ENCODE data around the gene PARVG. TPM values are rescaled to one million over a fixed set of nuclear protein-coding genes. Genes with fewer than 3 reads are reported as not detected.

PARVG gene
- total and polyA plus RNA-seq, 2 of the 8 experiments (the other 6 are each of a cell fraction or from before 2014, with no cell fraction given) = 0.37 to 1.5 TPM

DNA sequence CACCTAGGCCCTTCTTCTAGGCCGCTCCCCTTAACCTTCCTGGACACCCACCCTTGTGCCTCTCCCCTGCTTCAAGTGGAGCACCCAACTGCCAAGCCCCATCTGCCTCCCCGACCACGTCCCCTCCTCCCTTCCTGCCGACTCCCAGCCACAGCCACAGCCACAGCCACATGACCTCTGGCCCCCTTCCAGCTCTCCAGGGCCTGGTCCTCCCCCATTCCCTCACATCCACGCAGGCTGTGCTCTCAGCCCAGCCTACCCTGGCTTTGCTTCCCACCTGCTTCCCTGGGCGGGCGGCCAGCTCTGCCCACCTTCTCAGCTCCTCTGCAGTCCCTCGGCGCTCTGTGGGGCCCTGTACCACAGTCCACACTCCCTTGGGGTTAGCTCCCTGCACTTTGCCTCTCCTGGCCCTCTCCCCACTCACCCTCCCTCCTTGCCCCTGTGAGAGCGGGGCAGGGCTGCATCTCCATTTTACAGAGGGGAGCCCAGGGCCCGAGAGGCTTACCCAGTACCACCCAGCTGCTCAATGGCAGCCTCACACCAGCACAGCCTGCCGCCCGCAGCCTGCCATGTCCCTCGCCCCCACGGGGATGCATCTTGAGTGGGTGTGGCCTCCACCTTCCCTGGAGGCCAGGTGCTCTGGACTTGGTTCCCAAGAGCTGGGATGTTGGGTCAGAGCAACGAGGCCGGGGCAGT is 20.3 kb downstream of the PARVG start:
- POLR2A ChIA-PET (ENCODE audit: partially characterized antibody) = no interaction called here
- H3K27ac ChIP-seq (ENCODE audit: low read depth, low read length) = no peak overlapping the region

More for the DNA sequence above, 20.3 kb downstream of the PARVG start:
- no peaks in the 10 kb centered on the region for H3K9me3 ChIP-seq (ENCODE audit: insufficient read depth in 2 of 2, low read depth in 1 of 2, low read length in 1 of 2)
- no peak overlapping the region for H3K4ac ChIP-seq (replicated peaks; ENCODE audit: insufficient read length, low read depth, low read length)
- H4K5ac ChIP-seq (ENCODE audit: insufficient read length, low read depth, low read length) = no peak overlapping the region
- H3K56ac ChIP-seq (replicated peaks; ENCODE audit: insufficient read length, low read depth, low read length) = no peak overlapping the region
- H2BK120ac ChIP-seq (replicated peaks; ENCODE audit: low read depth, low read length) = no peak overlapping the region
- H3K14ac ChIP-seq (ENCODE audit: insufficient read length) = no peak overlapping the region
- no peak for FAIRE-seq
- no peaks in the 10 kb centered on the region for H4K20me1 ChIP-seq (replicated peaks in 1 of 2; ENCODE audit: control insufficient read depth in 1 of 2, insufficient read depth in 2 of 2, low read length in 2 of 2)
- H3K4me2 ChIP-seq (ENCODE audit: insufficient read depth in 1 of 2, low read depth in 2 of 2, low read length in 2 of 2) = no peak overlapping the region
- DNase-seq (ENCODE audit: low read depth in 1 of 2, low spot score in 2 of 2) = no peak
- WGBS, 2 experiments (ENCODE audit: extremely low coverage in 1 of 2, insufficient coverage in 1 of 2, insufficient read length in 1 of 2, insufficient replicate concordance in 2 of 2, low coverage in 1 of 2, low lambda C conversion rate in 2 of 2, missing lambda C conversion rate in 1 of 2) = 88% methylated on average over 15 of the region's 17 CpGs; no CpG with 5 or more reads in 1 of the 2 experiments
- H3K4me1 ChIP-seq (replicated peaks in 1 of 4; ENCODE audit: control insufficient read depth in 3 of 4, insufficient read depth in 4 of 4, low read length in 3 of 4) = peaks cover 0 to 4% (median 0%) of the 10 kb centered on the region in 4 experiments; a peak in 1 of 7 replicates
- H3K4me3 ChIP-seq (ENCODE audit: extremely low read depth in 1 of 4, insufficient read depth in 2 of 4, low read depth in 3 of 4, low read length in 4 of 4) = no peak overlapping the region
- no peak overlapping the region for H2BK20ac ChIP-seq (ENCODE audit: low read length)
- no peak overlapping the region for H3K9ac ChIP-seq (replicated peaks in 1 of 4; ENCODE audit: extremely low read depth in 1 of 4, low read depth in 3 of 4, low read length in 3 of 4)
- no peaks in the 10 kb centered on the region for H3K79me2 ChIP-seq (ENCODE audit: control insufficient read depth in 1 of 2, insufficient read depth in 2 of 2, low read length in 2 of 2)
- H3K23ac ChIP-seq (ENCODE audit: insufficient read length) = no peak overlapping the region
- no peak overlapping the region for H4K91ac ChIP-seq (replicated peaks; ENCODE audit: insufficient read length, low read length)
- H3K23me2 ChIP-seq (ENCODE audit: low read depth, low read length) = peaks cover 5% of the 10 kb centered on the region; the same call in 1 of the 2 replicates
- H3K18ac ChIP-seq (ENCODE audit: extremely low read depth, low read length) = no peak overlapping the region
- no peak overlapping the region for H2BK15ac ChIP-seq (ENCODE audit: low read length)
- TF ChIP-seq, protein P1, sequence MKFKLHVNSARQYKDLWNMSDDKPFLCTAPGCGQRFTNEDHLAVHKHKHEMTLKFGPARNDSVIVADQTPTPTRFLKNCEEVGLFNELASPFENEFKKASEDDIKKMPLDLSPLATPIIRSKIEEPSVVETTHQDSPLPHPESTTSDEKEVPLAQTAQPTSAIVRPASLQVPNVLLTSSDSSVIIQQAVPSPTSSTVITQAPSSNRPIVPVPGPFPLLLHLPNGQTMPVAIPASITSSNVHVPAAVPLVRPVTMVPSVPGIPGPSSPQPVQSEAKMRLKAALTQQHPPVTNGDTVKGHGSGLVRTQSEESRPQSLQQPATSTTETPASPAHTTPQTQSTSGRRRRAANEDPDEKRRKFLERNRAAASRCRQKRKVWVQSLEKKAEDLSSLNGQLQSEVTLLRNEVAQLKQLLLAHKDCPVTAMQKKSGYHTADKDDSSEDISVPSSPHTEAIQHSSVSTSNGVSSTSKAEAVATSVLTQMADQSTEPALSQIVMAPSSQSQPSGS (IDR thresholded peaks at IDR 0.05; ENCODE audit: low read length) = no peak
- no peak for TF ChIP-seq POLR2A (IDR thresholded peaks at IDR 0.05; ENCODE audit: control extremely low read depth in 1 of 2, low read depth in 2 of 2, low read length in 2 of 2)
- no peak for TF ChIP-seq EGR1 (IDR thresholded peaks at IDR 0.05; ENCODE audit: borderline replicate concordance, low read depth, low read length)
- TF ChIP-seq JUND (IDR thresholded peaks at IDR 0.05; ENCODE audit: low read length) = no peak
- no peak overlapping the region for H2BK12ac ChIP-seq (ENCODE audit: low read depth, low read length)
- no peaks in the 10 kb centered on the region for H3K27me3 ChIP-seq (replicated peaks in 1 of 4; ENCODE audit: control insufficient read depth in 3 of 4, extremely low read depth in 1 of 4, insufficient read depth in 3 of 4, low read length in 3 of 4)
- no peaks in the 10 kb centered on the region for H3K36me3 ChIP-seq (ENCODE audit: control insufficient read depth in 2 of 4, insufficient read depth in 4 of 4, low read length in 3 of 4)
- no peak overlapping the region for H2AFZ ChIP-seq (ENCODE audit: low read length)
- H2BK5ac ChIP-seq (ENCODE audit: low read depth, low read length) = 0 out of 2 replicates have a peak overlapping the region, but pooled peaks have one; percentile 44
- H2AK5ac ChIP-seq (ENCODE audit: low read depth, low read length) = no peak overlapping the region
- H3K79me1 ChIP-seq (ENCODE audit: low read depth, low read length) = no peaks in the 10 kb centered on the region
- no peak overlapping the region for H4K8ac ChIP-seq (ENCODE audit: extremely low read depth, insufficient read depth, low read length)
- CTCF ChIA-PET (ENCODE audit: partially characterized antibody) = interaction anchor here (1.1 to 1.3 kb wide), 3 partner anchors 21 to 157 kb away, joined by 3 to 4 read pairs (median 3); no protein-coding TSS in a partner anchor
